ENCODE measurements around the gene MAIP1. TPM values are rescaled to one million over a fixed set of nuclear protein-coding genes. Genes with fewer than 3 reads are reported as not detected.
"Not testable (repeated sequence)": the region's sequence is repeated elsewhere in the genome, so short reads cannot be mapped to it uniquely, and the experiment has no call there.

Gene MAIP1
- total RNA-seq: 10 to 100 TPM; 36.5 to 37.4 TPM

DNA sequence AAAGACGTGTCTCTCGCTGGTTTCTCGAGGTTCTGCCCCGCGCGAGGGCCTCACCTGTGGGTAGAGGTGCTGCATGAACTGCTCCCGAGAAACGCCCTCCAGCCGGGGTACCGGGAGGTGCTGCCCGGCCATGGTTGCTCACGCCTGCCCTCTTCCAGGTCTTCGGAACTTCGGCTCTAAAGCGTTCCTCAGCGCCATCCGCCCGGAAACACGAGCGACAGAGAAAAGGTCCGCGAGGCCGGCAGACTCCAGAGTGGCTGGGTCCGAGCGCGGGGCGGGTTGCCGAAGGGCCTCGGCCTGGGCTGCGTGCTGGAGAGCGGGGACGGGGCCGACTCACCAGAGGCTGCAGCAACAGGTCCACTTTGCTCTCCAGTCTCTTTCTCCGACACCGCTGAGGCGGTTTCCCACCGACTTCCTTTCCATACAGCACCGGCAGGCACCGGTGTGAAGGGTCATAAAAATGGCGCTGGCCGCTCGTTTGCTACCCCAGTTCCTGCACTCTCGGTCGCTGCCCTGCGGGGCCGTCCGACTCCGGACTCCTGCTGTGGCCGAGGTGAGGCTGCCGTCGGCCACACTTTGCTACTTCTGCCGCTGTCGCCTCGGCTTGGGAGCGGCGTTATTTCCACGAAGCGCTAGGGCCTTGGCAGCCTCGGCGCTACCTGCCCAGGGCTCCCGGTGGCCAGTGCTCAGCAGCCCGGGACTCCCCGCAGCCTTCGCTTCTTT lies at the start of gene MAIP1, which contains the start of gene TYW5:
Gene MAIP1, plus strand, starts transcription at position 244 of the 723 bp plus-strand sequence. Its CDS starts 217 bp downstream, at position 461.
Gene TYW5, minus strand, starts transcription at position 153 of the 723 bp plus-strand sequence. Its CDS starts 21 bp downstream, at position 132.
- Mint-ChIP-seq H3K27me3 (no peaks in the 10 kb centered on the region), H3K9me3 (no peaks in the 10 kb centered on the region), H3K4me3 (peak within 1 kb of the TSS; percentile 98), H3K36me3 (peaks cover 25% of the 10 kb centered on the region), H3K27ac (peak within 1 kb of the TSS; percentile 95), H3K4me1 (peaks cover 42% of the 10 kb centered on the region)
- peak; percentile 79 for DNase-seq

GRCh38 chr2:199907008-199907714 lies 48.2 kb upstream of the MAIP1 start:
- no peak for DNase-seq
- peaks cover 2% of the 10 kb centered on the region for H3K36me3 Mint-ChIP-seq
- H3K27ac Mint-ChIP-seq: no peak overlapping the region
- H3K27me3 Mint-ChIP-seq: peaks cover 38% of the 10 kb centered on the region
- H3K4me3 Mint-ChIP-seq: no peak overlapping the region
- H3K9me3 Mint-ChIP-seq: no peaks in the 10 kb centered on the region
- peaks cover 3% of the 10 kb centered on the region for H3K4me1 Mint-ChIP-seq

DNA sequence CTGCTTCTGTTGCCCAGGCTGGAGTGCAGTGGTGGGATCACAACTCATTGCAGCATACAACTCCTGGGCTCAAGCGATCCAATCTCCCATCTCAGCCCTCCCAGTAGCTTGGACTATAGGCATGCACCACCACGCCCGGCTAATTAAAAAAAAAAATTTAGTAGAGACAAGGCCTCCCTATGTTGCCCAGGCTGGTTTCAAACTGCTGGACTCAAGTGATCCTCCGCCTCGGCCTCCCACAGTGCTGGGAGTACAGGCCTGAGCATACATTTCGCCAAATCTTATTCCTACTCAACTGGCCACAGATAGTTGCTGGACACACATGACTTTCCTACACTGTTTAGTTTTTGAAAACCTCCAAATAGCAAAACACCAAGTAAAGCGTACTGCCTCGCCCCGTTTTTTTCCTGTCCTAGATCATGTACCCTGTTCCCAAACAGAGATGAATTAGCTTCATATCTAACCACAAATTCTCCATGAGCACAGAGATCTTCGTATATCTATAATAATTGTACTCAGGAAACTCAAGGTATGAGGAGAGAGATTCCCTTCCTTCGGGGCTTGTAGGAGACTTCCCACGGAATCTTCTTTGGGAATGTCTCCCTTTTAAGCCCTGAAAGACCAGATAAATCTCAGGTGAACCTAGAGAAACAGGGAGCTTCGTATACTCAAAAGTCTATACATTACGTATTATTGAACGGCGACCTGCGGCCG lies 44.9 kb upstream of the MAIP1 start:
- Mint-ChIP-seq H3K27me3 (peaks cover 13% of the 10 kb centered on the region), H3K27ac (peak overlapping the region; percentile 94), H3K9me3 (no peaks in the 10 kb centered on the region), H3K36me3 (peaks cover 14% of the 10 kb centered on the region), H3K4me1 (peaks cover 22% of the 10 kb centered on the region), H3K4me3 (peak overlapping the region; percentile 99)
- no peak for DNase-seq

GRCh38 chr2:199911052-199911876 lies 44.1 kb upstream of the MAIP1 start, which contains the start of gene C2orf69:
Gene C2orf69, plus strand, starts transcription at chr2:199911293. Its CDS starts 146 bp downstream, at chr2:199911439.
- H3K4me3 Mint-ChIP-seq: peak within 1 kb of the TSS; percentile 99
- peaks cover 5% of the 10 kb centered on the region for H3K9me3 Mint-ChIP-seq
- H3K27me3 Mint-ChIP-seq: peaks cover 9% of the 10 kb centered on the region
- H3K4me1 Mint-ChIP-seq: peaks cover 28% of the 10 kb centered on the region
- peaks cover 22% of the 10 kb centered on the region for H3K36me3 Mint-ChIP-seq
- DNase-seq: peak; percentile 90
- peak within 1 kb of the TSS; percentile 94 for H3K27ac Mint-ChIP-seq

DNA sequence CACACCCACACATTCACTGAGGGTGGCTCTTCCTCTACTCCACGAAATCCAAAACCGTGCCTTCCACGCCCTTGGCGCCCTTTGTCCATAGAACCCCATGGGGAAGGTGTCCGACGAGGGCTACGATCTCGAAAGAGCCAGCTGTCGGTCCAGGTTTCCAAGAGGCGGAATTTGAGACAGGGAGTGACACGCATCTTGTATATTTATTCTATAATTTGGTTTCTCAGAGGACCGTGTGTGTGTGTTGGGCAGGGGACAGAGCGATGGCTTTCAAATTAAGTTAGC lies 43.6 kb upstream of the MAIP1 start:
- H3K36me3 Mint-ChIP-seq: peaks cover 28% of the 10 kb centered on the region
- peak overlapping the region; percentile 94 for H3K27ac Mint-ChIP-seq
- peak overlapping the region; percentile 99 for H3K4me3 Mint-ChIP-seq
- peaks cover 8% of the 10 kb centered on the region for H3K27me3 Mint-ChIP-seq
- peaks cover 28% of the 10 kb centered on the region for H3K4me1 Mint-ChIP-seq
- H3K9me3 Mint-ChIP-seq: peaks cover 11% of the 10 kb centered on the region
- no peak for DNase-seq

GRCh38 chr2:199912553-199913114 lies 42.7 kb upstream of the MAIP1 start:
- DNase-seq, H3K27ac Mint-ChIP-seq, H3K27me3 Mint-ChIP-seq: not testable (repeated sequence)
- Mint-ChIP-seq H3K9me3 (peaks cover 14% of the 10 kb centered on the region), H3K36me3 (peaks cover 36% of the 10 kb centered on the region), H3K4me1 (peaks cover 31% of the 10 kb centered on the region), H3K4me3 (peak overlapping the region; percentile 73)

DNA sequence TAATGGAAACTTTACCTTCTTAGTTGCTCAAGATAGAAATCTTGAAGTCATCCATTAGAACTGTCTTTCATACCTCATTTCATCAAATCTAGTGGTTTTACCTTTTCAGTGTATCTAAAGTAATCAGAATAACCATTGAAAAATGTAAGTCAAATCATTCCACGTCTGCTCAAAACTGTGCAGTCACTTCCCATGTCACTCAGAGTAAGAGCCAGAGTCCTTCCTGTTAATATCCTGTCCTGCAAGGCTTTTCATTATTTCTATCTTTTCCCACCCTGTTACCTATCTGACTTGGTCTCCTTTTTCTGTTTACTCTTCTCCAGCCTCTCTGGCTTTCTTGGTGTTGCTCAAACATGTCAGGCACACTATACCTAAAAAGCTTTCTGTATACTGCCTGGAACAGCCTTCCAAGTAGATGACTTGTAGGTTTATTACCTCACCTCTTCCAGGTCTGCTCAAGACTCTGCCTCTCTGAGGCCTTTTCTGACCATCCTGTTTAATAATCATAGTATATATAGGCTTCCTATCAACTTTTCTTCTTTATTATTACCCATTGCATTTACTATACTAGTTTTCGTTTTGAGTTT lies 40.9 kb upstream of the MAIP1 start:
- Mint-ChIP-seq H3K4me3 (peak overlapping the region; percentile 32), H3K27me3 (no peaks in the 10 kb centered on the region), H3K36me3 (peaks cover 49% of the 10 kb centered on the region), H3K27ac (peak overlapping the region; percentile 20), H3K9me3 (peaks cover 14% of the 10 kb centered on the region), H3K4me1 (peaks cover 31% of the 10 kb centered on the region)
- DNase-seq: no peak

GRCh38 chr2:199916980-199917379 lies 38.4 kb upstream of the MAIP1 start:
- Mint-ChIP-seq H3K4me1 (peaks cover 30% of the 10 kb centered on the region), H3K27me3 (no peaks in the 10 kb centered on the region), H3K36me3 (peaks cover 54% of the 10 kb centered on the region), H3K27ac (no peak overlapping the region), H3K4me3 (no peak overlapping the region), H3K9me3 (peaks cover 14% of the 10 kb centered on the region)
- no peak for DNase-seq

GRCh38 chr2:199922856-199923255 lies 32.5 kb upstream of the MAIP1 start:
- DNase-seq: no peak
- H3K4me3 Mint-ChIP-seq: no peak overlapping the region
- H3K27ac Mint-ChIP-seq: no peak overlapping the region
- no peaks in the 10 kb centered on the region for H3K9me3 Mint-ChIP-seq
- H3K27me3 Mint-ChIP-seq: no peaks in the 10 kb centered on the region
- peaks cover 18% of the 10 kb centered on the region for H3K4me1 Mint-ChIP-seq
- peaks cover 29% of the 10 kb centered on the region for H3K36me3 Mint-ChIP-seq

GRCh38 chr2:199923924-199924323 lies 31.5 kb upstream of the MAIP1 start:
- peaks cover 21% of the 10 kb centered on the region for H3K4me1 Mint-ChIP-seq
- DNase-seq: no peak
- peaks cover 25% of the 10 kb centered on the region for H3K36me3 Mint-ChIP-seq
- no peak overlapping the region for H3K27ac Mint-ChIP-seq
- H3K27me3 Mint-ChIP-seq: no peaks in the 10 kb centered on the region
- no peak overlapping the region for H3K4me3 Mint-ChIP-seq
- no peaks in the 10 kb centered on the region for H3K9me3 Mint-ChIP-seq

DNA sequence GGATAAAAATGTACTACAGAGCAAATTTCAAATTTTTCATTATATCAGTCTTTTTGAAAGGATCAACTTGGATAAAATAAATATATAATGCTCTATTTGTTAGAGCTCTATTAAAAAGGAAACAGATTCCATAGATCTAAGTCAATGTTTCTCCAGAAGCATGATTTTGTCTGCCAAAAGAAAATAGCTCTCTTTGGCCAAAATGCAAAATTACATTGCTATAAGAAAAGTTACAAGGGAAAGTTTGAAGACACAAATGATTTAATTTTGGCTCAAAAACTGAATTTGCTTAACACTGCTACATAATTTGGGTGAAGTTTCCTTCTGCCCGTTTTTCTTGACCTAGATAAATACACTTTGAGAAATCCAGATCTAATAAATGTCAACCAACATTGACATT lies 28.6 kb upstream of the MAIP1 start:
- Mint-ChIP-seq H3K27ac (no peak overlapping the region), H3K27me3 (no peaks in the 10 kb centered on the region), H3K9me3 (no peaks in the 10 kb centered on the region), H3K4me3 (no peak overlapping the region), H3K36me3 (peaks cover 16% of the 10 kb centered on the region), H3K4me1 (peaks cover 18% of the 10 kb centered on the region)
- no peak for DNase-seq

GRCh38 chr2:199928226-199928625 lies 27.2 kb upstream of the MAIP1 start:
- Mint-ChIP-seq H3K36me3 (peaks cover 12% of the 10 kb centered on the region), H3K27me3 (no peaks in the 10 kb centered on the region), H3K4me3 (no peak overlapping the region), H3K9me3 (no peaks in the 10 kb centered on the region), H3K4me1 (peaks cover 15% of the 10 kb centered on the region), H3K27ac (no peak overlapping the region)
- DNase-seq: no peak

GRCh38 chr2:199928626-199929025 lies 26.8 kb upstream of the MAIP1 start:
- Mint-ChIP-seq H3K27ac (no peak overlapping the region), H3K27me3 (no peaks in the 10 kb centered on the region), H3K9me3 (no peaks in the 10 kb centered on the region), H3K36me3 (peaks cover 12% of the 10 kb centered on the region), H3K4me1 (peaks cover 14% of the 10 kb centered on the region), H3K4me3 (no peak overlapping the region)
- no peak for DNase-seq

DNA sequence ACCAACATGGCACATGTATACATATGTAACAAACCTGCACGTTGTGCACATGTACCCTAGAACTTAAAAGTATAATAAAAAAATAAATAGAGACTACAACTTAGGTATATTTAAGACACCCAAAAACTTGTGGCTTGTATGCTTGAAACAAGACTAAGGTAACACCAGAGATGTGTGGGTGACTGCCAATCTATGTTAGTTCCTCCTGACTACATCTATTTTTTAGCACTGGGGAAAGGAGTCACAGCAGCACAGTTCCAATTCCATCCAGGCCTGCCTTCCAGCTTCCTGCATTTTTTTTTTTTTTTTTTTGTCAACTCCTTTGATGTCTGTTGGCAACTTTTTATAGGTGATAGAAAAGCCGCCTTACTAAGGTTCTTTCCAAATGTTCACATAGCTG lies 26.1 kb upstream of the MAIP1 start:
- H3K27ac Mint-ChIP-seq: no peak overlapping the region
- H3K9me3 Mint-ChIP-seq: no peaks in the 10 kb centered on the region
- H3K36me3 Mint-ChIP-seq: peaks cover 12% of the 10 kb centered on the region
- no peak for DNase-seq
- H3K4me1 Mint-ChIP-seq: peaks cover 8% of the 10 kb centered on the region
- H3K4me3 Mint-ChIP-seq: no peak overlapping the region
- H3K27me3 Mint-ChIP-seq: no peaks in the 10 kb centered on the region

Data from activated naive CD8-positive, alpha-beta T cell treated with anti-CD3 and anti-CD28 coated beads for 36 hours (primary cell).